ENCODE data around the gene FAM168A. TPM values are rescaled to one million over a fixed set of nuclear protein-coding genes. Genes with fewer than 3 reads are reported as not detected.

FAM168A gene
- total RNA-seq, 1 donor from 2014 or later = 19.3 TPM

DNA sequence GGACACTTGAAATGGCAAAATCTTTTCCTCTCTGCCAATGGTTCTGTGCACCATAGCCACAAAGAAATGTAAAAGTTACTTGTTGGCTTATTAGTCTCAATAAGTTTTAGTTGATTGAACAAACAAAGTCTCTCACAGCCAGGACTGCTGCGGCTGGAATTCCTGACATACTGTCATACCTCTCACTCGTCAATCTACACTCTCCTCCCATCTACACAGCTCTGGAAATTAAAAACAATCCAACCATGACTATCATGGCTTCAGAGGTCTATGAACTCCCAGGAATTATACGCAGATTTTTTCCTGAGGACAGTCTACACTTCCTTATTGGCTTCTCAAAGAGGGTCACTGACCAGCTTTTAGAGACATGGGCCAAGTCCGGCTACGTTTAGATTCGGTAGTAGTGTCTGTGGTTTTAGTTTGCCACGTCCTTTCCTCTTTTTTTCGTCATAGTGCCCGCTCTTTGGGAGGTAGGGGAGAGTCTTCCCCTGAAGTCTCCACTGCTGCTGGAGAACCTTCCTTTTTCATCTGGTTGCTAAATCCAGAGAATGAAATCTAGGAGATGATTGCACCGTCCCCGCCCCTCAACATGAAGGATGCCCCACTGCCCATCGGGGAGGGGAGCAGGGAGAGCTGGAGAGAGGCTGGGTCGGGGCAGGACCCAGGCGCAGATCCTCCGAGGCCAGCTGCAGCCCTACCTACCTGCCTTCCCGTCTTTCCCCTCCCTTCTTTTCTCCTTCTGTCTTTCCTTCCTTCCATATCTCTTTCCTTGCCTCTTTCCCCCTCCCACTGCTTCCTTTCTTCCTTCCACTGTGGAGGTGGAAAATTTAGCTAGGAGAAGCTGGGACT, 47.4 kb upstream of the FAM168A start:
- Histone ChIP-seq H3K4me1 (peaks cover 46% of the 10 kb centered on the region), H3K4me2 (peak overlapping the region; percentile 82), H2AFZ (replicated peaks) (peak overlapping the region; percentile 58), H3K9me3 (ENCODE audit: low read depth) (no peaks in the 10 kb centered on the region), H3K27me3 (peaks cover 8% of the 10 kb centered on the region), H3K79me2 (ENCODE audit: low read depth) (no peaks in the 10 kb centered on the region), H3K4me3 (peak overlapping the region; percentile 41), H3F3A (ENCODE audit: low read depth) (peaks cover 40% of the 10 kb centered on the region), H3K36me3 (no peaks in the 10 kb centered on the region), H3K27ac (no peak overlapping the region), H4K20me1 (ENCODE audit: low read depth) (peaks cover 8% of the 10 kb centered on the region), H3K9ac (no peak overlapping the region)
- peaks cover 16% of the 10 kb centered on the region for H3K27me3 Mint-ChIP-seq (ENCODE audit: insufficient read depth, low read depth)
- no peaks in the 10 kb centered on the region for H3K36me3 Mint-ChIP-seq
- peaks cover 56% of the 10 kb centered on the region for H3K4me1 Mint-ChIP-seq
- TF ChIP-seq, protein P1, sequence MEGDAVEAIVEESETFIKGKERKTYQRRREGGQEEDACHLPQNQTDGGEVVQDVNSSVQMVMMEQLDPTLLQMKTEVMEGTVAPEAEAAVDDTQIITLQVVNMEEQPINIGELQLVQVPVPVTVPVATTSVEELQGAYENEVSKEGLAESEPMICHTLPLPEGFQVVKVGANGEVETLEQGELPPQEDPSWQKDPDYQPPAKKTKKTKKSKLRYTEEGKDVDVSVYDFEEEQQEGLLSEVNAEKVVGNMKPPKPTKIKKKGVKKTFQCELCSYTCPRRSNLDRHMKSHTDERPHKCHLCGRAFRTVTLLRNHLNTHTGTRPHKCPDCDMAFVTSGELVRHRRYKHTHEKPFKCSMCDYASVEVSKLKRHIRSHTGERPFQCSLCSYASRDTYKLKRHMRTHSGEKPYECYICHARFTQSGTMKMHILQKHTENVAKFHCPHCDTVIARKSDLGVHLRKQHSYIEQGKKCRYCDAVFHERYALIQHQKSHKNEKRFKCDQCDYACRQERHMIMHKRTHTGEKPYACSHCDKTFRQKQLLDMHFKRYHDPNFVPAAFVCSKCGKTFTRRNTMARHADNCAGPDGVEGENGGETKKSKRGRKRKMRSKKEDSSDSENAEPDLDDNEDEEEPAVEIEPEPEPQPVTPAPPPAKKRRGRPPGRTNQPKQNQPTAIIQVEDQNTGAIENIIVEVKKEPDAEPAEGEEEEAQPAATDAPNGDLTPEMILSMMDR (IDR thresholded peaks at IDR 0.05) = no peak
- no peaks in the 10 kb centered on the region for H3K9me3 Mint-ChIP-seq
- H3K4me3 Mint-ChIP-seq = peak overlapping the region; percentile 82
- peak; percentile 34 for DNase-seq (ENCODE audit: low spot score)
- peak overlapping the region; percentile 92 for H3K27ac Mint-ChIP-seq

DNA sequence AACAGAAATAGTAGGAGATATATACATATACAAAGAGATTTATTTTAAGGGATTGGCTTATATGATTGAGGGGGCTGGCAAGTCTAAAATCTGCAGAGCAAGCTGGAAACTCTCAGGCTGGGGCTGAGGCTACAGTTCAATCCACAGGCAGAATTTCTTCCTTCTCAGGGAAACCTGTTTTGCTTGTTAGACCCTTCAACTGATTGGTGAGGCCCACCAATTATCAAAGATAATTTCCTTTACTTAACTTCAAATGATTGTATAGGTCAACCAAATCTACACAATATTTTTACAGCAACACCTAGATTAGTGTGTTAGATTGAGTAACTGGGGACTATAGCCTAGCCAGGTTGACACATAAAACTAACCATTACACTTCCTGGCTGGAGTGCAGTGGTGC, 43.8 kb upstream of the FAM168A start:
- H3K9ac ChIP-seq = no peak overlapping the region
- Mint-ChIP-seq H3K9me3 (no peaks in the 10 kb centered on the region), H3K36me3 (no peaks in the 10 kb centered on the region), H3K27ac (no peak overlapping the region), H3K4me1 (peaks cover 24% of the 10 kb centered on the region), H3K27me3 (ENCODE audit: insufficient read depth, low read depth) (peaks cover 5% of the 10 kb centered on the region), H3K4me3 (no peak overlapping the region)
- peaks cover 18% of the 10 kb centered on the region for H3K4me1 ChIP-seq
- no peaks in the 10 kb centered on the region for H3K79me2 ChIP-seq (ENCODE audit: low read depth)
- peaks cover 22% of the 10 kb centered on the region for H3F3A ChIP-seq (ENCODE audit: low read depth)
- peaks cover 6% of the 10 kb centered on the region for H4K20me1 ChIP-seq (ENCODE audit: low read depth)
- peaks cover 8% of the 10 kb centered on the region for H3K27me3 ChIP-seq
- H2AFZ ChIP-seq (replicated peaks) = no peak overlapping the region
- no peaks in the 10 kb centered on the region for H3K36me3 ChIP-seq
- no peak overlapping the region for H3K4me3 ChIP-seq
- TF ChIP-seq, protein P1 (IDR thresholded peaks at IDR 0.05) = no peak
- no peak for TF ChIP-seq EZH2 (IDR thresholded peaks at IDR 0.05)
- no peak for TF ChIP-seq EZH2phosphoT487 (IDR thresholded peaks at IDR 0.05)
- H3K9me3 ChIP-seq (ENCODE audit: low read depth) = no peaks in the 10 kb centered on the region
- DNase-seq (ENCODE audit: low spot score) = no peak
- H3K4me2 ChIP-seq = no peak overlapping the region
- H3K27ac ChIP-seq = no peak overlapping the region

DNA sequence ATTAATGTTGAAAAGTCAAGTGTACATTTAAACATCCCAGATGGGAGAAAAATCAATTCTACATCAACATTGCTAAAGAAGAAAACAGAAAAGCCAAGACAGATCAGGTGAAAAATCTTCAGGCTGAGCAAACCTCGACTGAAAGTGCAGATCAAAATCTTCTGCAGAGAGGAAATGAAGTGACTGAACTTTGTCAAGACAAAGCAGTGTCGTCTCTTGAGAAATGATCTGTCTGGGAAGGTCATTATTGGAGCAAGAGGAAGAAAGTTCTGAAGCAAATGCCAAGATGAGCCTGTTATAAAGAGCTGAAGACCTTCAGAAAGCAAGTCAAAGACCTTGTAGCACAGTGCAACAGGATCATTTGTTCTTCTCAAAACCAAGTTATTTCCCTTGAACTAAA, 42.7 kb upstream of the FAM168A start:
- no peak for DNase-seq (ENCODE audit: low spot score)
- Mint-ChIP-seq H3K27ac (no peak overlapping the region), H3K4me1 (peaks cover 13% of the 10 kb centered on the region), H3K4me3 (no peak overlapping the region), H3K9me3 (no peaks in the 10 kb centered on the region), H3K27me3 (ENCODE audit: insufficient read depth, low read depth) (peaks cover 9% of the 10 kb centered on the region), H3K36me3 (no peaks in the 10 kb centered on the region)
- no peak overlapping the region for H3K27ac ChIP-seq
- H3K27me3 ChIP-seq = peaks cover 8% of the 10 kb centered on the region
- no peaks in the 10 kb centered on the region for H3K9me3 ChIP-seq (ENCODE audit: low read depth)
- peaks cover 11% of the 10 kb centered on the region for H3F3A ChIP-seq (ENCODE audit: low read depth)
- H3K4me2 ChIP-seq = no peak overlapping the region
- no peak overlapping the region for H3K9ac ChIP-seq
- no peak overlapping the region for H3K4me3 ChIP-seq
- no peaks in the 10 kb centered on the region for H3K79me2 ChIP-seq (ENCODE audit: low read depth)
- TF ChIP-seq EZH2 (IDR thresholded peaks at IDR 0.05) = no peak
- no peak for TF ChIP-seq EZH2phosphoT487 (IDR thresholded peaks at IDR 0.05)
- TF ChIP-seq, protein P1 (IDR thresholded peaks at IDR 0.05) = no peak
- H3K4me1 ChIP-seq = peaks cover 9% of the 10 kb centered on the region
- H2AFZ ChIP-seq (replicated peaks) = no peak overlapping the region
- H3K36me3 ChIP-seq = no peaks in the 10 kb centered on the region
- no peaks in the 10 kb centered on the region for H4K20me1 ChIP-seq (ENCODE audit: low read depth)
